ENCODE measurements around the gene ETS1.

DNA sequence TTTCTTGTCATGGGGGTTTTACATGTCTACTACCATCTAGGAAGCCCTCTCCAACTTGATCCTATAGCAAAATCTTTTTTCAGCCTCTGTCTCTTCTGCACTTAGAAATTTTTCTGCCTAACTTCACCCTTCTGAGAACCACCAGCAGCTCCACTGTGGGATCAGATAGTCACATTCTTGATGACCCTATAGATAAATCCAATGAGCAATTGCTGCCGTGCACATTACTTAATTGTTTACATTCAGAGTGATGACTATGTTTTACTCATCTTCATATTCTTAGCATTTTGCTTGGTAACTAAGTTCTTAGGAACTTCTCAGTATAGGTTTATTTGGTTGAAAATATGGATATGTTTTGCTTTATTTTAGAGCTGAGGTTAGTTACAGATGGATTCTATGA, 12.4 kb upstream of the ETS1 start:
- TF ChIP-seq, protein P1, sequence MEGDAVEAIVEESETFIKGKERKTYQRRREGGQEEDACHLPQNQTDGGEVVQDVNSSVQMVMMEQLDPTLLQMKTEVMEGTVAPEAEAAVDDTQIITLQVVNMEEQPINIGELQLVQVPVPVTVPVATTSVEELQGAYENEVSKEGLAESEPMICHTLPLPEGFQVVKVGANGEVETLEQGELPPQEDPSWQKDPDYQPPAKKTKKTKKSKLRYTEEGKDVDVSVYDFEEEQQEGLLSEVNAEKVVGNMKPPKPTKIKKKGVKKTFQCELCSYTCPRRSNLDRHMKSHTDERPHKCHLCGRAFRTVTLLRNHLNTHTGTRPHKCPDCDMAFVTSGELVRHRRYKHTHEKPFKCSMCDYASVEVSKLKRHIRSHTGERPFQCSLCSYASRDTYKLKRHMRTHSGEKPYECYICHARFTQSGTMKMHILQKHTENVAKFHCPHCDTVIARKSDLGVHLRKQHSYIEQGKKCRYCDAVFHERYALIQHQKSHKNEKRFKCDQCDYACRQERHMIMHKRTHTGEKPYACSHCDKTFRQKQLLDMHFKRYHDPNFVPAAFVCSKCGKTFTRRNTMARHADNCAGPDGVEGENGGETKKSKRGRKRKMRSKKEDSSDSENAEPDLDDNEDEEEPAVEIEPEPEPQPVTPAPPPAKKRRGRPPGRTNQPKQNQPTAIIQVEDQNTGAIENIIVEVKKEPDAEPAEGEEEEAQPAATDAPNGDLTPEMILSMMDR (conservative IDR thresholded peaks at IDR 0.05; ENCODE audit: low read depth, low read length) = no peak
- TF ChIP-seq EZH2 (IDR thresholded peaks at IDR 0.05; ENCODE audit: borderline replicate concordance, low read depth, low read length, poor library complexity, severe bottlenecking) = no peak

All from A673 (cell line).